PFSK-1 (cell line): Measurements from ENCODE around the gene TOP1.

ENCODE experiments used
- FOXP2 ChIP-seq: optimal IDR thresholded peaks from 2 replicates; pipeline ENCODE3; 2011; ENCODE audit warnings: borderline replicate concordance, control low read depth, inconsistent platforms; ENCODE audit not compliant: insufficient read depth; ENCODE audit errors: extremely low read length, extremely low read depth
- POLR2AphosphoS5 ChIP-seq: IDR thresholded peaks from 2 replicates; pipeline ENCODE4 v1.6.1; 2012; ENCODE audit warnings: low read depth, mild to moderate bottlenecking, control low read depth, low read length, moderate library complexity
- SIN3A ChIP-seq: IDR thresholded peaks from 2 replicates; pipeline ENCODE4 v1.6.1; 2012; ENCODE audit warnings: mild to moderate bottlenecking, low read length, moderate library complexity, borderline replicate concordance; ENCODE audit not compliant: insufficient read depth
- TAF1 ChIP-seq: IDR thresholded peaks from 2 replicates; pipeline ENCODE4 v1.6.1; 2012; ENCODE audit warnings: low read length, control low read depth, borderline replicate concordance; ENCODE audit not compliant: insufficient read depth
- TF ChIP-seq, protein P1 (sequence below), 2 experiments: IDR thresholded peaks; 2 replicates each; pipeline versions ENCODE4 v1.6.1 to v1.8.0; 2011 to 2012; ENCODE audit warnings: low read depth in 2 of 2, low read length in 2 of 2, control low read depth in 1 of 2, inconsistent platforms in 1 of 2, mild to moderate bottlenecking in 1 of 2, moderate library complexity in 1 of 2; ENCODE audit not compliant: insufficient read depth in 1 of 2

The TOP1 gene

DNA sequence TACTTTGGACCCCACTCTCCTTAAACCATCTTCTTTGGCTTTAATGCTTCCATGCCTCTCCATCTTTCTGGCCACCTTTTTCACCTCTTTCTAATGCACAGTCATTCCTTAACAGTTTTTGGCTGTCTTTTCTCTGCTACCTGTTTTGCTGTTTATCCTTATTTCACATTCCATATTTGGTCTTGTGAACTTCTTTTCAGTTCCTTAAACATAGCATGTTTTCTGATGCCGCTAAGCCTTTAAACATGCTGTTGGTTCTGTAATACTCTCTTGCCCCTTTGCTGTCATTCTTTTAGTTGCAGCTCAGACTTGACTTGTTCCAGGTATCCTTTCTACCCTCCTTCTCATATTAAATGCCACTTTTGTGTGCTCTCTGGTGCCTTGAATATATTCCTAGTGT lies 35.8 kb downstream of the TOP1 start:
- no peak for TF ChIP-seq SIN3A

DNA sequence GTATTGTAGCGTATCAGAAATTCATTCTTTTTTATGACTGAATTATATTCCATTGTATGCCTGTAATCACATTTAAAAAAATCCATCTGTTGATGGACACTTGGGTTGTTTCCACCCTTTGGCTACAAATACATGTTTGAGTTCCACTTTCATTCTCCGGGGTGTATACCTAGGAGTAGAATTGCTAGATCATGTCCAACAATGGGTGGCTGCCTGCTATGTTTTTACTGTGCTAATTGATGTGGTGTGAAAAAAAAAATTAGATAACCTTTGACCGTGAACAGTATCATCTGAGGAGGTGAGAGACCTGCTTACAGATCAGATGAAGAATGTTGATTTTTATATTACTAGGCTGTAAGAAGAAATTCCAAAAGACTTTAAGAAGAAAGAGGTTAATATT lies 37.1 kb downstream of the TOP1 start:
- TF ChIP-seq, protein P1, sequence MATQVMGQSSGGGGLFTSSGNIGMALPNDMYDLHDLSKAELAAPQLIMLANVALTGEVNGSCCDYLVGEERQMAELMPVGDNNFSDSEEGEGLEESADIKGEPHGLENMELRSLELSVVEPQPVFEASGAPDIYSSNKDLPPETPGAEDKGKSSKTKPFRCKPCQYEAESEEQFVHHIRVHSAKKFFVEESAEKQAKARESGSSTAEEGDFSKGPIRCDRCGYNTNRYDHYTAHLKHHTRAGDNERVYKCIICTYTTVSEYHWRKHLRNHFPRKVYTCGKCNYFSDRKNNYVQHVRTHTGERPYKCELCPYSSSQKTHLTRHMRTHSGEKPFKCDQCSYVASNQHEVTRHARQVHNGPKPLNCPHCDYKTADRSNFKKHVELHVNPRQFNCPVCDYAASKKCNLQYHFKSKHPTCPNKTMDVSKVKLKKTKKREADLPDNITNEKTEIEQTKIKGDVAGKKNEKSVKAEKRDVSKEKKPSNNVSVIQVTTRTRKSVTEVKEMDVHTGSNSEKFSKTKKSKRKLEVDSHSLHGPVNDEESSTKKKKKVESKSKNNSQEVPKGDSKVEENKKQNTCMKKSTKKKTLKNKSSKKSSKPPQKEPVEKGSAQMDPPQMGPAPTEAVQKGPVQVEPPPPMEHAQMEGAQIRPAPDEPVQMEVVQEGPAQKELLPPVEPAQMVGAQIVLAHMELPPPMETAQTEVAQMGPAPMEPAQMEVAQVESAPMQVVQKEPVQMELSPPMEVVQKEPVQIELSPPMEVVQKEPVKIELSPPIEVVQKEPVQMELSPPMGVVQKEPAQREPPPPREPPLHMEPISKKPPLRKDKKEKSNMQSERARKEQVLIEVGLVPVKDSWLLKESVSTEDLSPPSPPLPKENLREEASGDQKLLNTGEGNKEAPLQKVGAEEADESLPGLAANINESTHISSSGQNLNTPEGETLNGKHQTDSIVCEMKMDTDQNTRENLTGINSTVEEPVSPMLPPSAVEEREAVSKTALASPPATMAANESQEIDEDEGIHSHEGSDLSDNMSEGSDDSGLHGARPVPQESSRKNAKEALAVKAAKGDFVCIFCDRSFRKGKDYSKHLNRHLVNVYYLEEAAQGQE (IDR thresholded peaks at IDR 0.05; ENCODE audit: insufficient read depth in 1 of 2, low read depth in 2 of 2, low read length in 2 of 2) = no peak
- no peak for TF ChIP-seq SIN3A

DNA sequence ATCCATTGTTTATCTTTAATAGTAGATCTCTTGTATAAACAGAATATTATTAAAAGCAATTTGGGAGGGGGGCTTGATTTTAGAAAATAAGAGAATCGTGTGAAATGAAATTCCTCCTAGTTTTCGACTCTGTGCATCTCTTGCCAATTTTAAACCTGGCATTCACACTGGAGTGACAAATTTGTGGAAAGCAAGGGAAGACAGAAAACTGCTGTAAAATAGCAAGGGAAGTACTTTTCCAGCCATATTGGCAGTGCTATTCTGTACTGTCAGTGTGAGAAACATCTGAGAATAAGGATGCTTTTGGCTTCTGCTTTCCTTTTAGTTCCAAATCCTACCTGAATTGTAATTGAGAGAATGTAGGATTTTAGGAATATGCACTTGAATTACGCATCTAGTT lies 40.2 kb downstream of the TOP1 start:
- TF ChIP-seq FOXP2 (no peak), SIN3A (no peak), TAF1 (no peak), POLR2AphosphoS5 (no peak)
- TF ChIP-seq, protein P1 (IDR thresholded peaks at IDR 0.05; ENCODE audit: insufficient read depth in 1 of 2, low read depth in 2 of 2, low read length in 2 of 2) = no peak

DNA sequence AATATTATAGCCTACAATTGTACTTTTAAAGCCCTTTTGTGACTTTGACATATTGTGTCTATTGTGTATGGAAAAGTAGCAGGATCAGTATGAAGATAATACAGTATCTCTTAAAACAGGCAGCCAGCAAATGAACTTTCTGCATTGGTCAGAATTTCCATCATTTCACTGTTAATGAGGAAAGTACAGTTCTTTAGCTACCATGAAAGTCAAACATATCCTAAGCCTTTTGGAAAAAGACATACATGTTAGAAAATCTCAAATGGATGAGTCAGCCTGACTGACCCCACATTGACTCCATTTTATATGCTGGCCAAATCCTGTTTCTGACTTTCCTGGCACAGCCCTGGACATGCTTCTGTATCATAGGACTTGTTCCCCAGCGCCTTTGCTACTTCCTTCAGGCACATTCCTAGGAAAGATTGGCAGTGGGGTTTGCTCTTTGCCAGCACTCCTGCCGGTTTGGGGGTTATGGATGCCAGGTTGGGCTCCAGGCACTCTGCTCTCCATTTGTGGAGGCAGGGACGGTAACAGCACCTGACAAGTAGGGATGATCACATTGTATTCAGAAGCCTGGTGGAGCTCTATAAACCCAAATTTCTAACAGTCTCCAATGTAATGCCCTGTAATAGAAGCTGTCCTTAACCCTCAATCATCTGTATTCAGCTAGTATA lies 43.7 kb downstream of the TOP1 start:
- TF ChIP-seq TAF1 (no peak), FOXP2 (no peak), POLR2AphosphoS5 (no peak), SIN3A (no peak)
- TF ChIP-seq, protein P1 (IDR thresholded peaks at IDR 0.05; ENCODE audit: insufficient read depth in 1 of 2, low read depth in 2 of 2, low read length in 2 of 2) = no peak

DNA sequence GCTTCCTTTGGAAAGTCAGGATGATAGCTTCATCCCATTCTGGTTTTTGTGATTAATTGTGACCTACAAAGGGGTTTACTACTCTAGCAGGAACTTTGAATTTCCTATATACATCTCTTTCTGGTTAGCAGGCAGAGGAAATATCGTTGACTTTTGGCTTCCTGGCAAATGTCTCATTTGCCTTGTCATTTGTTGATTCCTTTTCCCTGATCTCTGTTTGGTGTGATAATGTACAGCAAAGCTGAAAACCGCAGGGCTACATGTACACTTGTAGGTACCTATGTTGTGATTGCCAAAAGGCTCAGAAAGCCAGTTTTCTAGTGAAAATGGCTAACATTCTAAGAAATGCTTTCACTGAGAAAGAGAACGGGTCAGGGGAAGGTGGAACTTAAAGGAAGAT lies 44.3 kb downstream of the TOP1 start:
- no peak for TF ChIP-seq FOXP2
- TF ChIP-seq, protein P1 (IDR thresholded peaks at IDR 0.05; ENCODE audit: insufficient read depth in 1 of 2, low read depth in 2 of 2, low read length in 2 of 2) = no peak
- TF ChIP-seq POLR2AphosphoS5 = no peak
- no peak for TF ChIP-seq SIN3A
- no peak for TF ChIP-seq TAF1
